ENCODE measurements around the gene NIF3L1. TPM values are rescaled to one million over a fixed set of nuclear protein-coding genes. Genes with fewer than 3 reads are reported as not detected.

Gene NIF3L1
- polyA plus RNA-seq, 1 donor, result 23.3 TPM

DNA sequence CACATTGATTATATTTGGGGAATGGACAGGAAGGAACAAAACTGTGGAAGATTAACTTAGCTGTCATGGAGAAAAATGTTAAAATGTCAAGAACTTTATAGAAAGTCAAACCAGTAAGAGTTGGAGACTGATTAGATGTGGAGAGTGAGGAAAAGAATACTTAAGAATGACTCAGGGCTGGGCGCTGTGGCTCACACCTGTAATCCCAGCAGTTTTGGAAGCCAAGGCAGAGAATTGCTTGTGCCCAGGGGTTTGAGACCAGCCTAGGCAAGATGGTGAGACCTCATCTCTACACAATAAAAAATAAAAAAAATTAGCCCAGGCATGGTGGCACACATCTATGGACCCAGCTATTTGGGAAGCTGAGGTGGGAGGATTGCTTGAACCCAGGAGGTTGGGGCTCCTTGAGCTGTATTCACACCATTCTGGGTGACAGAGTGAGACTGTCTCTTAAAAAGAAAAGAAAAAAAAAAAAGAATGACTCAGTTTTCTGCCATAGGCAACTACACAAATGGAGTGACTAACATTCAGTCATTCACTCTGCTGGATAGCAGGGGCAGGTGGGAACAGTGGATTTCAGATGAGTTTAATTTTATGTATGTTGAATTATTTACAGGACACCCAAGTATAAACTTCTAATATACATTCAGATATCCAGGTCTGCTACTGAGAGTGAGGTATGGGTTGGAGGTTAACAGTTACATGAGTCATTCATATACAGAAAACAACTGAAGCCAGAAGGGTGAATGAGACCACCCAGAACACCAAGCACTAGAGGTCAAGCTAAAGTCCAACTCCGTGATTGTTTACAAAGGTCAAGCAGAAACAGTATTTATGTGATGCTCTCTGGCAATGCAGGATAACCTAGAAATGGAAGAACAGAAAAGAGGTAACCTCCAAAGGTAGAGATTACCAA lies 40.4 kb downstream of the NIF3L1 start:
- Histone ChIP-seq H3K9me3 (ENCODE audit: control insufficient read depth, low read depth, low read length) (no peaks in the 10 kb centered on the region), H3K27ac (ENCODE audit: low read length) (no peak overlapping the region), H3K36me3 (ENCODE audit: control insufficient read depth, insufficient read depth, low read length) (peaks cover 49% of the 10 kb centered on the region), H3K27me3 (ENCODE audit: control insufficient read depth, insufficient read depth, low read length) (no peaks in the 10 kb centered on the region), H3K4me1 (ENCODE audit: control insufficient read depth, insufficient read depth, low read length) (no peaks in the 10 kb centered on the region), H3K4me3 (ENCODE audit: low read length) (no peak overlapping the region)
- DNase-seq, result no peak
- no CpG with 5 or more reads among the region's 2 CpGs for WGBS (ENCODE audit: insufficient coverage, low lambda C conversion rate)

DNA sequence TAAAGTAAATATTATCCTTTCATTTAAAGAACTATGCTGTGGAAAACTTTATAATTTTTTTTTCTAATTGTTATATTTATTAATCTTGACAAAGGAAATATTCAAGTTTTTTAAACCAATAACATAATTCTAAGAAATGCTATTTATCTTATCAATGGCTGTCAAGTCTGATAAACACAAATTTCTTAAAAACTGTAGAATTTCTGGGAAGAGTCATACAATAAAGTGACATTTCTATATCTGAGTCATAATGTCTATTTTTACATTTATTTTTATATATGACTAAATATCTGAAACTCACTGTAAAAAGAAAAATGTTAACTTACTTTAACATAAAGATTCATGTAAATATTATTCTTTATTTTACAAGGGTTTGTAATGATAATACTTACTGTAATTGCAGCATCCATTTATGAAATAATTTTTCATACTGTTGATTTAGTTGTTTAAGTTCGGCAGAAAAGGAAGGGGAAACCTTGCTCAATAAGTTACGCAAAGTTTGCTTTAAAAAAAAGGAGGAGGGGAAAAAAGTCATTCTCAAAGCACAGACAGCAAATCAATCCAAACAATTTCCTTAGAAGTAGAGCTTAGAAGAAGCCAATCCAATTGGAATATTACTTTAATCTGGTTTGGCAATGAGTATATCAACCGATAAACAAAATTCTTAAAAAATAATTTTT lies 41.9 kb downstream of the NIF3L1 start:
- no peak for DNase-seq
- Histone ChIP-seq H3K27ac (ENCODE audit: low read length) (no peak overlapping the region), H3K4me3 (ENCODE audit: low read length) (no peak overlapping the region), H3K36me3 (ENCODE audit: control insufficient read depth, insufficient read depth, low read length) (peaks cover 51% of the 10 kb centered on the region), H3K9me3 (ENCODE audit: control insufficient read depth, low read depth, low read length) (no peaks in the 10 kb centered on the region), H3K4me1 (ENCODE audit: control insufficient read depth, insufficient read depth, low read length) (no peaks in the 10 kb centered on the region), H3K27me3 (ENCODE audit: control insufficient read depth, insufficient read depth, low read length) (no peaks in the 10 kb centered on the region)
- 88% methylated on average over 3 of the region's 3 CpGs for whole genome bisulfite sequencing (ENCODE audit: insufficient coverage, low lambda C conversion rate)

DNA sequence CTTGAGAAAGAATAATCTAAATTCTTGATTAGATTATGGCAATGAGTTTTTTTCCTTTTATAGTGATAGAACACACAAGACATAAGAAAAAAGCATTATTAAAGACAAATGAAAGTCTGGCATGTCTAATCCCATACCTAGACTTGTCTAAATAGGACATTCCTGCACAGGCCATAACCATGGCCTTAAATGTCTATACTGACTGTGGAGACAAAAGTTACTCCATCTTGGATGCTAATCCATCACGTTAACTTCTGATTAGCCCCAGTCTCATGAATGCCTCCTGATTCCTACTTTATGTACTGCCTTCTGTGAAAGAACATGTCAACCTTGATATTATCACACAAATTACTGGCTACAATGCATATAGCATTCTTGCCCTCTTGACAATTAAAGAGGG lies 50.7 kb downstream of the NIF3L1 start:
- Histone ChIP-seq H3K36me3 (ENCODE audit: control insufficient read depth, insufficient read depth, low read length) (peaks cover 47% of the 10 kb centered on the region), H3K9me3 (ENCODE audit: control insufficient read depth, low read depth, low read length) (no peaks in the 10 kb centered on the region), H3K4me3 (ENCODE audit: low read length) (no peak overlapping the region), H3K27me3 (ENCODE audit: control insufficient read depth, insufficient read depth, low read length) (no peaks in the 10 kb centered on the region), H3K27ac (ENCODE audit: low read length) (no peak overlapping the region), H3K4me1 (ENCODE audit: control insufficient read depth, insufficient read depth, low read length) (peaks cover 7% of the 10 kb centered on the region)
- no CpG with 5 or more reads among the region's 1 CpG for WGBS (ENCODE audit: insufficient coverage, low lambda C conversion rate)
- no peak for DNase-seq

DNA sequence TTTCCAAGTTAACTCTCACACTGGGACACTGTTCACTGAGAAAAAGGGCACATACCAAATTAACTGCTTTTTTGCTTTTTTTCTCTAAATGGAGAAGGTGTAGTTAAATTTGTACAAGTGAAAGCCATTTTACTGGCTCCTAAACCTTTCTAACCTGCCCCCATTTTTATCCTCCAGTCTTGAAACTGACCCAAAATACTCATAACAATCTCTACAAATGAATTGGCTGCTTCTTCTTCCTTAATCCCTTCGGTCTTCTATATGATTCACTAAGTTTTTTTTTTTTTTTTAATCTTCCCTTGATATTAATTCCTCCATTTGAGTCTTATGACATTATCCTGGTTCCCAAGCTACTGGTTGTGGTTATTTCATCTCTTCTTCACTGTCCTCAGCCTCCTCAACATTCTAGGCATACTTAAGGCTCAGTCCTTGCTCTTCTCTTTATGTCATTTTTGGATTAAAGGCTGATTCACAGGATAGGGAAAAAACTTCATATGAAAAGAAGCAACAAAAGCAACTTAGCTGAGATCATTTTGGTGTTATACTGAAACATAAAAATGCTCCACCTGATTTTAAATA lies 54.4 kb downstream of the NIF3L1 start:
- Histone ChIP-seq H3K4me1 (ENCODE audit: control insufficient read depth, insufficient read depth, low read length) (peaks cover 13% of the 10 kb centered on the region), H3K27me3 (ENCODE audit: control insufficient read depth, insufficient read depth, low read length) (no peaks in the 10 kb centered on the region), H3K4me3 (ENCODE audit: low read length) (no peak overlapping the region), H3K9me3 (ENCODE audit: control insufficient read depth, low read depth, low read length) (no peaks in the 10 kb centered on the region), H3K27ac (ENCODE audit: low read length) (no peak overlapping the region), H3K36me3 (ENCODE audit: control insufficient read depth, insufficient read depth, low read length) (peaks cover 49% of the 10 kb centered on the region)
- no peak for DNase-seq
- WGBS (ENCODE audit: insufficient coverage, low lambda C conversion rate), result 86% methylated on average over 1 of the region's 1 CpG

DNA sequence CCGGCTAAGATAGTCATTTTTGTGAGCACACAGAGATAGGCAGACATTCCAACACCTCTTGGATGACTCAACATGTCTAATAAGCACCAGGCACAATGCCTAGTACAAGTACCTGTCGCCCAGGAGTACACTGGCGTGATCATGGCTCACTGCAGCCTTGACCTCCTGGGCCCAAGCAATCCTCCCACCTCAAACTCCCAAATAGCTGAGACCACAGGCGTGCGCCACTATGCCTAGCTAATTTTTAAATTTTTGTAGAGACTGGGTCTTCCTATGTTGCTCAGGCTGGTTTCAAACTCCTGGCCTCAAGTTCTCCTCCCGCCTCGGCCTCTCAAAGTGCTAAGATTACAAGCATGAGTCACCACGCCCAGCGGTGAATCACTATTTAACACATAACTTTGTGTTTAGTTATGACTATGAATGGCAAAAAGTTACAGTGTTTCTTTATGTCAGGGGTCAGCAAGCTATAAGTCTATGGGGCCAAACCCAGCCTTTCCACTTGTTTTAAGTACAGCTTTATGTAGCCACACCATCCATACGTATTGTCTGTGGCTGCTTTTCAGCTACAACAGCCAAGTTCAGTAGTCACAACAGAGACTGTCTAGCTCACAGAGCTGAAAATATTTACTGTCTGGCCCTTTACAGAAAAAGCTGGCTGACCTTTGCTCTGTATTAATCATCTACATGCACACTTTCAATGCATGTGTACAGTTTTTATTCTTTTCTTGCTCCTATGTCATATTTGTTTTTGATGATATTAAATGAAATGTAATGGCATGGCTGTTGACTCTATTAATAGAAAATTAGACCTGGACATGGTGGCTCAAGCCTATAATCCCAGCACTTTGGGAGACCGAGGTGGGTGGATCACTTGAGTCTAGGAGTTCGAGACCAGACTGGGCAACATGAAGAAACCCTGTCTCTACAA lies 55.6 kb downstream of the NIF3L1 start:
- Histone ChIP-seq H3K4me1 (ENCODE audit: control insufficient read depth, insufficient read depth, low read length) (peaks cover 13% of the 10 kb centered on the region), H3K9me3 (ENCODE audit: control insufficient read depth, low read depth, low read length) (no peaks in the 10 kb centered on the region), H3K36me3 (ENCODE audit: control insufficient read depth, insufficient read depth, low read length) (peaks cover 47% of the 10 kb centered on the region), H3K27ac (ENCODE audit: low read length) (peak overlapping the region; percentile 89), H3K4me3 (ENCODE audit: low read length) (no peak overlapping the region), H3K27me3 (ENCODE audit: control insufficient read depth, insufficient read depth, low read length) (no peaks in the 10 kb centered on the region)
- peak; percentile 44 to 80 for DNase-seq
- no CpG with 5 or more reads among the region's 12 CpGs for WGBS (ENCODE audit: insufficient coverage, low lambda C conversion rate)

DNA sequence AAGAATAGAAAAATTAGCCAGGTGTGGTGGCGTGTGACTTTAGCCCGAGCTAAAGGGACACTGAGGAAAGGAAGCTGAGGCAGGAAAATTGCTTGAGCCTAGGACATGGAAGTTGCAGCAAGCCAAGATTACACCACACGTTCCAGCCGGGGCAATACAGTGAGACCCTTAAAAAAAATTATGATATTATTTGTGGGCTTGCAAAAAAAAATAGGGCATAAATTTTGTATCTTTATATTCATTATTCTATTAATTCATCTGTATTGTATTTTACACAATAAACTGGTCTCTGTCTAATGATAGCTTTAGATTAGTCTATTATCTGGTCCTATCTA lies 56.2 kb downstream of the NIF3L1 start:
- no peak for DNase-seq
- 100% methylated on average over 2 of the region's 4 CpGs for WGBS (ENCODE audit: insufficient coverage, low lambda C conversion rate)
- peak overlapping the region; percentile 89 for H3K27ac ChIP-seq (ENCODE audit: low read length)
- no peaks in the 10 kb centered on the region for H3K9me3 ChIP-seq (ENCODE audit: control insufficient read depth, low read depth, low read length)
- H3K4me1 ChIP-seq (ENCODE audit: control insufficient read depth, insufficient read depth, low read length), result peaks cover 13% of the 10 kb centered on the region
- H3K27me3 ChIP-seq (ENCODE audit: control insufficient read depth, insufficient read depth, low read length), result no peaks in the 10 kb centered on the region
- H3K4me3 ChIP-seq (ENCODE audit: low read length), result no peak overlapping the region
- peaks cover 42% of the 10 kb centered on the region for H3K36me3 ChIP-seq (ENCODE audit: control insufficient read depth, insufficient read depth, low read length)

DNA sequence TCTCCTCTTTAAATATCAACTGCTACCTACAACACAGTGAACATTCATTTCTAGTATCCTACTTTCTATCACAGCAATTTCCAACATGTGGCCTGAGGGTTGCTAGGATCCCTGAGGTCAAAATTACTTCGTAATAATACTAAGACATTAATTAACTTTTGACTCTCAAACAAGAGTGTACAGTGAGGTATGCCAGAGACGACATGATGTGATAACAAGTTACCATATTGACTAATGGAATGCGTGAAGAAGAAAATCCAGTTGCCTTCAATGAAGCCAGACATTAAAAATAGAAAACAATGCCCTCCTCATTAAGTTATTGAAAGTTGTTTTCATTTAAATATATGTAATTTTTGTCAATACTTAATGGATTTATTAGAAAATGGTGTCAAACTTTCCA lies 61.2 kb downstream of the NIF3L1 start:
- DNase-seq, result no peak
- no peaks in the 10 kb centered on the region for H3K9me3 ChIP-seq (ENCODE audit: control insufficient read depth, low read depth, low read length)
- 74% methylated on average over 3 of the region's 3 CpGs for WGBS (ENCODE audit: insufficient coverage, low lambda C conversion rate)
- H3K4me1 ChIP-seq (ENCODE audit: control insufficient read depth, insufficient read depth, low read length), result peaks cover under 1% of the 10 kb centered on the region
- H3K27me3 ChIP-seq (ENCODE audit: control insufficient read depth, insufficient read depth, low read length), result no peaks in the 10 kb centered on the region
- H3K4me3 ChIP-seq (ENCODE audit: low read length), result no peak overlapping the region
- H3K36me3 ChIP-seq (ENCODE audit: control insufficient read depth, insufficient read depth, low read length), result peaks cover 36% of the 10 kb centered on the region
- H3K27ac ChIP-seq (ENCODE audit: low read length), result no peak overlapping the region

Other genes starting within 250 kb of the NIF3L1 start
- 158 TPM for gene BZW1, start 77.5 kb upstream of the NIF3L1 start, polyA plus RNA-seq
- 227 TPM for gene CLK1, start 24.7 kb upstream of the NIF3L1 start, polyA plus RNA-seq
- gene PPIL3, start 294 bp upstream of the NIF3L1 start, polyA plus RNA-seq, result 69.3 TPM
- 23.9 TPM for gene ORC2, start 74.3 kb downstream of the NIF3L1 start, polyA plus RNA-seq
- gene HYCC2, start 182.3 kb downstream of the NIF3L1 start, polyA plus RNA-seq, result 12.4 TPM
- gene NDUFB3, start 182.6 kb downstream of the NIF3L1 start, polyA plus RNA-seq, result 91.4 TPM
- 90.6 TPM for gene CFLAR, start 226.8 kb downstream of the NIF3L1 start, polyA plus RNA-seq